ENCODE measurements around the gene ACSL3.

Gene ACSL3

DNA sequence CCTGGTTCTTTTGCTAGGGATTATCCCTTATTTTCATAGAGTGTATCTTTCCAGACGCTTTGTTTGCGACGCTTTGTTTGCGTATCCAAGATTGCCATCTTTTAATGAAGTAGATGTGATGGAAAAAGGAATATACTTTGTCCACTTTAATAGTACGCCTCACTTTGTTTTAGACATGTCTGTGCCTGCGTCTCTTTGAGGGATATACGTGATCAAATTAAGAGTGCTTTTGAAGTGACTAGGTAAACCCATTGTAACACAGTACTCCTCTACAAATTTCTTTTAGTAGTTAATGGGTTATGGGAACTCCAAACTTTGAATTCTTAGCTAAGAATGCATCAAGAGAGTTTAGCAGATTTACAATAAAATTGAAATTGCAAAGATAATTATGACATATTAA, 27.9 kb downstream of the ACSL3 start:
- no peak for DNase-seq (ENCODE audit: extremely low read depth, low read depth)
- no peak overlapping the region for H3K4me3 ChIP-seq (replicated peaks; ENCODE audit: low read depth, low read length)
- TF ChIP-seq, protein P1, sequence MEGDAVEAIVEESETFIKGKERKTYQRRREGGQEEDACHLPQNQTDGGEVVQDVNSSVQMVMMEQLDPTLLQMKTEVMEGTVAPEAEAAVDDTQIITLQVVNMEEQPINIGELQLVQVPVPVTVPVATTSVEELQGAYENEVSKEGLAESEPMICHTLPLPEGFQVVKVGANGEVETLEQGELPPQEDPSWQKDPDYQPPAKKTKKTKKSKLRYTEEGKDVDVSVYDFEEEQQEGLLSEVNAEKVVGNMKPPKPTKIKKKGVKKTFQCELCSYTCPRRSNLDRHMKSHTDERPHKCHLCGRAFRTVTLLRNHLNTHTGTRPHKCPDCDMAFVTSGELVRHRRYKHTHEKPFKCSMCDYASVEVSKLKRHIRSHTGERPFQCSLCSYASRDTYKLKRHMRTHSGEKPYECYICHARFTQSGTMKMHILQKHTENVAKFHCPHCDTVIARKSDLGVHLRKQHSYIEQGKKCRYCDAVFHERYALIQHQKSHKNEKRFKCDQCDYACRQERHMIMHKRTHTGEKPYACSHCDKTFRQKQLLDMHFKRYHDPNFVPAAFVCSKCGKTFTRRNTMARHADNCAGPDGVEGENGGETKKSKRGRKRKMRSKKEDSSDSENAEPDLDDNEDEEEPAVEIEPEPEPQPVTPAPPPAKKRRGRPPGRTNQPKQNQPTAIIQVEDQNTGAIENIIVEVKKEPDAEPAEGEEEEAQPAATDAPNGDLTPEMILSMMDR (IDR thresholded peaks at IDR 0.05; ENCODE audit: low read depth, low read length, missing control alignments): no peak

- no peak overlapping the region for H3K4me3 ChIP-seq (replicated peaks; ENCODE audit: low read depth, low read length)
- no peak for DNase-seq (ENCODE audit: extremely low read depth, low read depth)
- TF ChIP-seq, protein P1 (IDR thresholded peaks at IDR 0.05; ENCODE audit: low read depth, low read length, missing control alignments): no peak
Observed at GRCh38 chr2:222891890-222892289, 31.1 kb downstream of the ACSL3 start.

DNA sequence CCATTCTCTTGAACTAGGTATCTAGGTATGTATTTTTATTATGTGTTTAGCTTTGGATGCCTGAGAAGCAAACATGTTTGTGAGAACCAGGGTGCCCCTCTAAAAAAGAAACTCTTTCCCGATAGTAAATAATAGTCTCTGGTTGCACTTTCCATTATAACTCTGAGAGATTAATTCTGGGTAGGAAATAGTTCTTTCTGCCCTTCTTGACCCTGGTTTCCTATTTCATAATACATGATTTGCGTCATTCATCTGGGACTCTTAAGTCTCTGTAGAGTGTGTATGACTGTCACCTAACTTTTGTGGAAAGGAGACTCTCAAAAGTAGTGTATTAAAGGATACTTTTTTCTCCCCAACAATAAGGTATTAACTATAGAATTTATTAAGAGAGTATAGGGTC, 31.5 kb downstream of the ACSL3 start:
- no peak for DNase-seq (ENCODE audit: extremely low read depth, low read depth)

DNA sequence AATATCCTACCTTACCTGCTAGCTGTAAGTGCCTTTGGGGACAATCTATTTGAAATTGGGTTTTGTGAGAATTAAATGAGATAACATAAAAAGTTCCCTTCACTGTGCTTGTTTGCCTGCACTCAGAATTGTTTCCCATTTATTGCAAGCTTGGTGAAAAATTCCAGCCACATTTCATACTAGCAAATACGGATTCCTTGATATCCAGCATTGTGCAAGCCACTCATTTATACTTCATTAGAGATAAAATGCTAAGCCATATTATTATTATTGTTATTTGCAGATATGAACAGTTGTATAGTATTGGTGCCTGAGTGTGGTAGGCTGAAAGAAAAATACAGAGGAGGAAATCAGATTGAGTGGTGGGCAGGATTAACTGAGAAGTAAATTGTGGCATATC, 31.9 kb downstream of the ACSL3 start:
- TF ChIP-seq, protein P1 (IDR thresholded peaks at IDR 0.05; ENCODE audit: low read depth, low read length, missing control alignments): no peak

More for the DNA sequence above, 31.5 kb downstream of the ACSL3 start:
- TF ChIP-seq, protein P1 (IDR thresholded peaks at IDR 0.05; ENCODE audit: low read depth, low read length, missing control alignments): no peak
- no peak overlapping the region for H3K4me3 ChIP-seq (replicated peaks; ENCODE audit: low read depth, low read length)

GRCh38 chr2:222893716-222894115, 32.9 kb downstream of the ACSL3 start:
- DNase-seq (ENCODE audit: extremely low read depth, low read depth): no peak
- TF ChIP-seq, protein P1 (IDR thresholded peaks at IDR 0.05; ENCODE audit: low read depth, low read length, missing control alignments): no peak
- H3K4me3 ChIP-seq (replicated peaks; ENCODE audit: low read depth, low read length): no peak overlapping the region

More for the DNA sequence above, 31.9 kb downstream of the ACSL3 start:
- DNase-seq (ENCODE audit: extremely low read depth, low read depth): no peak
- H3K4me3 ChIP-seq (replicated peaks; ENCODE audit: low read depth, low read length): no peak overlapping the region

DNA sequence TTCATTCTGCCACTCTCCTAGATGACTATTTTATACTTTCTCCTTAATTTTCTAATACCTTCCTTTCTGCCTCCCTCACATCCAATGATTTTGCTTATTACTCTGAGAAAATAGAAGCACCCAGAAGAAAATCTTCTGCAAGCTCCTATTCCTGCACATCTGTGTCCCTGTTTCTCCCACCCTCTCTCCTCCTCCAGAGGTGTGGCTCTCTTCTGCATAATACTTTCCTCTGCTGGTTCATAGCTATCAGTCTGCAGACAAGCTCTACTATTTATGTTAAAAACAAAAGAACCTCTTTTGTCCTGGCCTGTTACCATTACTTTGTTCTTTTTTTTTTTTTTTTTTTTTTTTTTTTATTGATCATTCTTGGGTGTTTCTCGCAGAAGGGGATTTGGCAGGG, 34.3 kb downstream of the ACSL3 start:
- no peak overlapping the region for H3K4me3 ChIP-seq (replicated peaks; ENCODE audit: low read depth, low read length)
- TF ChIP-seq, protein P1 (IDR thresholded peaks at IDR 0.05; ENCODE audit: low read depth, low read length, missing control alignments): no peak
- DNase-seq (ENCODE audit: extremely low read depth, low read depth): no peak

DNA sequence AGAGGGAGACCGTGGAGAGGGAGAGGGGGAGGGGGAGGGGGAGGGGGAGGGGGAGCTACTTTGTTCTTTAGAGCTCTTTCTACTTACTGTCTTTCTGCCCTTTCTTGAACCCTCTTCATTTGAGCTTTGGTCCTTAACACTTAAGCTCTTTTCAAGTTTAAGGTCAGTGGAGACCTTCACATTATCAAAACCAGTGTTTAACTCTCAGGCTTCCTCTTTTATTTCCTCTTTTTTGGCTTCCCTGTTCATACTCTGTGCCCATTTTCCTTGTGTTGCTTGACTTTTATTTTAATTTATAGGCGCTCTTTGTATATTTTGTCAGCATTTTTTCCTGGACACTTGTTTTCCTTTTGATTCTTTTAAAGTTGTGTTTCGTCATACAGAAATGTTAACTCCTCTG, 37.1 kb downstream of the ACSL3 start:
- no peak for DNase-seq (ENCODE audit: extremely low read depth, low read depth)
- no peak overlapping the region for H3K4me3 ChIP-seq (replicated peaks; ENCODE audit: low read depth, low read length)
- TF ChIP-seq, protein P1 (IDR thresholded peaks at IDR 0.05; ENCODE audit: low read depth, low read length, missing control alignments): no peak
